ENCODE measurements around the gene SLC6A9. TPM values are rescaled to one million over a fixed set of nuclear protein-coding genes. Genes with fewer than 3 reads are reported as not detected.

The SLC6A9 gene
- total RNA-seq, 1 donor from 2014 or later, result 4.7 TPM

- intact Hi-C loops (cut with DNase I), result loop anchor here (5.0 to 10.0 kb wide), 2 partner anchors 204 to 587 kb away; partner anchors contain the start of gene DMAP1
- no peaks in the 10 kb centered on the region for H3K36me3 ChIP-seq
- H3K9me3 ChIP-seq, result no peaks in the 10 kb centered on the region
- no peak overlapping the region for H3K27ac ChIP-seq
- no peak for DNase-seq (ENCODE audit: low spot score in 2 of 2)
- peaks cover 3 to 10% of the 10 kb centered on the region in 2 donors for H3K4me1 ChIP-seq
- no peak overlapping the region for H3K4me3 ChIP-seq
- no peaks in the 10 kb centered on the region for H3K27me3 ChIP-seq
- TF ChIP-seq CTCF (IDR thresholded peaks at IDR 0.05), result no peak
Observed at GRCh38 chr1:44008259-44008658, 23.0 kb downstream of the SLC6A9 start.

DNA sequence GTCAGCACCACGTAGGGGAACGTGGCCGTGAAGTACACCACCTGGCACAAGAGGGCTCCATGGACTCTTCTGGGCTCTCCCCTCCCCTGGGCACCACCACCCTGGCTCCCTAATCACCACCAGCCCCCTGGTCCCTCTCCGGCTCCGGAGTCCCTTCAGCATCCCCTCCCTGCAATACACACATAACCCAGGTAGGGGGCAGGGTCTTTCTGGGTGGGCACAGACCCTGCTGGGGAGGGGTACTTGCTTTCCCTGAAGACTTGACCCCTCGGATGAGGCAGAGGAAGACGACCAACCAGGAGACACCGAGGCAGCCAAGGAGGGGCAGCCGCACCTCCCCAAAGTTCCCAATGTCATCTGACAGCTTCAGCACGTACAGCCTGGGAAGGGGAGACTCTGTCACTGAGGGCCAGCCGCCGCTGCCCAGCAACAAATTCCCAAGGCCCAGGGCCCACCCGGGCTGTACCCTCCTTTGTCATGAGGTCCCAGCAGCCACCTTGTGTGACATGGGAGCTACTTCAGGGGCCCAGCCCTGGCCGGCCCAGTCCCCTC lies 28.6 kb downstream of the SLC6A9 start:
- intact Hi-C loops (cut with DNase I), result loop anchor here (10.0 kb wide), 1 partner anchor 592 kb away; no protein-coding TSS in a partner anchor
- no peaks in the 10 kb centered on the region for H3K36me3 ChIP-seq
- DNase-seq (ENCODE audit: low spot score in 2 of 2), result no peak

DNA sequence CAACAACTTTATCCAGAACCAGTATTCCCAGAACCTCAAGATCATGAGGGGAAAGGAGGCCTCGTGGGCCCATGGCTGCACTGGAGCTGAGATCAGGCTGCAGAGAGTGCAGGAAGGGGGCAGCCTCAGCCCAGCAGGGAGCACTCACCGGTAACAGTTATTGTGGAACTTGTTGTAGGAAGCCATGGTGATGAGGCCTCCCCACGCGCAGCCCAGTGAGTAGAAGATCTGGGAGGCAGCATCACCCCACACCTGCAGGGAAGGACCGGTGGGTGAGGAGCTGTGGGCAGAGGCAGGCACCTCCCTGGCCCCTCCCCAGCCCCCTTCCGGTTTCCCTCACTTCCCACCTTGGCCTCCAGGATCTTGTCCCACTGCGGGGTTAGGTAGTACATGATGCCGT lies 29.1 kb downstream of the SLC6A9 start:
- H3K27ac ChIP-seq, result no peak overlapping the region
- intact Hi-C loops (cut with DNase I), result loop anchor here (10.0 kb wide), 1 partner anchor 593 kb away; no protein-coding TSS in a partner anchor
- no peak for TF ChIP-seq CTCF (IDR thresholded peaks at IDR 0.05)
- no peaks in the 10 kb centered on the region for H3K36me3 ChIP-seq
- H3K27me3 ChIP-seq, result no peaks in the 10 kb centered on the region
- DNase-seq (ENCODE audit: low spot score in 2 of 2), result no peak
- no peak overlapping the region for H3K4me3 ChIP-seq
- no peaks in the 10 kb centered on the region for H3K9me3 ChIP-seq
- peaks cover 3 to 4% of the 10 kb centered on the region in 2 donors for H3K4me1 ChIP-seq

More for the DNA sequence above, 28.6 kb downstream of the SLC6A9 start:
- H3K4me1 ChIP-seq, result peaks cover 3 to 4% of the 10 kb centered on the region in 2 donors
- no peaks in the 10 kb centered on the region for H3K27me3 ChIP-seq
- TF ChIP-seq CTCF (IDR thresholded peaks at IDR 0.05), result no peak
- H3K9me3 ChIP-seq, result no peaks in the 10 kb centered on the region
- H3K4me3 ChIP-seq, result no peak overlapping the region
- no peak overlapping the region for H3K27ac ChIP-seq

DNA sequence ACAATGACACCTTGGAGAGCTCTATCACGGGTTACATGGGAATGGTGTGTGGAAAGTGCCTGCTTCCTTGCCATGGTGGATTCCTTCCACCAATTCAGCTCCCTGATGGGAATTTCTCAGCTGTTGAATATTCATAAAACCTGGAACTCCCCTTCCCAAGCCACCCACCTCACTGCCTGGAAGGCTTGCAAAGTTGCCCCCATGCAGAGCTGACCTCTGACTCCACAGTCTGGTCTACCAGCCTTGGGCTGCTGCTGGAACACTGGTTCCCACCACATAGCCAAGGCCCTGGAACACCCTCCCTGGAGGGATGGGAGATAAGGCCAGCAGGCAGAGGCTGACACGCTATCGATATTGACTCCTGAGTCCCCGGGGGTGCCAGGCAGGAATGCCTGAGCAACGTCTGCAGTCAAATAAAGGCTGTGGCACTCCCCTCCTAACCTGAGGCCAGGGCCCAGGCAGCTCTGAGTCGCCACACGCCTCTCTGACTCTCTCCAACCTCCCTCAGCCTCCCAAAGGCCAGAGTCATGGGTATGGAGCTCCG lies 31.1 kb downstream of the SLC6A9 start:
- H3K27ac ChIP-seq, result no peak overlapping the region
- intact Hi-C loops (cut with DNase I), result loop anchor here (10.0 kb wide), 1 partner anchor 595 kb away; no protein-coding TSS in a partner anchor
- no peak for TF ChIP-seq CTCF (IDR thresholded peaks at IDR 0.05)
- H3K9me3 ChIP-seq, result no peaks in the 10 kb centered on the region
- no peak overlapping the region for H3K4me3 ChIP-seq
- peaks cover 4 to 10% of the 10 kb centered on the region in 2 donors for H3K4me1 ChIP-seq
- no peak for DNase-seq (ENCODE audit: low spot score in 2 of 2)
- H3K36me3 ChIP-seq, result no peaks in the 10 kb centered on the region
- no peaks in the 10 kb centered on the region for H3K27me3 ChIP-seq

GRCh38 chr1:43999455-43999854 lies 31.8 kb downstream of the SLC6A9 start:
- Histone ChIP-seq H3K4me1 (peaks cover 4 to 10% of the 10 kb centered on the region in 2 donors), H3K27ac (no peak overlapping the region), H3K9me3 (no peaks in the 10 kb centered on the region), H3K36me3 (no peaks in the 10 kb centered on the region), H3K27me3 (no peaks in the 10 kb centered on the region), H3K4me3 (no peak overlapping the region)
- DNase-seq (ENCODE audit: low spot score in 2 of 2), result no peak
- no peak for TF ChIP-seq CTCF (IDR thresholded peaks at IDR 0.05)
- intact Hi-C loops (cut with DNase I), result loop anchor here (10.0 kb wide), 1 partner anchor 1665 kb away; the partner anchor contains the start of gene FOXJ3
